Loucy (cell line): Measurements from ENCODE around the gene ALOX12B.

Experiments used
- CTCF ChIP-seq: fragments of 200-600 bp; sonication (generic); conservative IDR thresholded peaks from 2 replicates; pipeline ENCODE4 v1.5.1; 2014; ENCODE audit warnings: mild to moderate bottlenecking, antibody characterized with exemption, low read length
- EZH2phosphoT487 ChIP-seq: fragments of 200-600 bp; IDR thresholded peaks from 2 replicates; pipeline ENCODE4 v1.6.1; 2018; ENCODE audit warnings: antibody characterized with exemption, mild to moderate bottlenecking, moderate library complexity, borderline replicate concordance

GRCh38 chr17:8075081-8075480 lies 12.4 kb downstream of the ALOX12B start:
- no peak for TF ChIP-seq CTCF
- no peak for TF ChIP-seq EZH2phosphoT487
